Sigmoid colon (tissue), 7 donors: ENCODE results near the gene TMEM79. TPM values are rescaled to one million over a fixed set of nuclear protein-coding genes. Genes with fewer than 3 reads are reported as not detected.

Experiments
- DNase-seq: peaks from one replicate; pipeline ENCODE4 v3.0.0-alpha.2; 2019
- H3K27ac ChIP-seq, 4 donors: fragments of 200-600 bp; sonication (generic); one replicate each; pipeline ENCODE4 v1.5.1; 2016 to 2019; ENCODE audit warnings: mild to moderate bottlenecking in 1 of 4
- H3K27me3 ChIP-seq, 3 donors: fragments of 200-600 bp; sonication (generic); one replicate each; pipeline ENCODE4 v1.5.1; 2019; ENCODE audit warnings: mild to moderate bottlenecking in 1 of 3
- H3K36me3 ChIP-seq, 4 donors: fragments of 200-600 bp; sonication (generic); one replicate each; pipeline ENCODE4 v1.5.1; 2016 to 2019
- H3K4me1 ChIP-seq, 4 donors: fragments of 200-600 bp; sonication (generic); one replicate each; pipeline ENCODE4 v1.5.1; 2017 to 2019
- H3K4me3 ChIP-seq, 4 donors: fragments of 200-600 bp; sonication (generic); one replicate each; pipeline ENCODE4 v1.5.1; 2017 to 2019; ENCODE audit warnings: mild to moderate bottlenecking in 2 of 4, moderate library complexity in 1 of 4
- H3K9me3 ChIP-seq, 4 donors: fragments of 200-600 bp in 3 of 4; sonication (generic) in 3 of 4; one replicate each; pipeline versions ENCODE4 v1.5.1 to v1.6.1; 2013 to 2019
- EP300 ChIP-seq, 4 donors: sonication (generic); formaldehyde crosslinking; IDR thresholded peaks; one replicate each; pipeline ENCODE4 v1.6.1; 2017; ENCODE audit warnings: antibody characterized with exemption in 4 of 4
- POLR2A ChIP-seq, 2 donors: fragments of 450-650 bp; IDR thresholded peaks; one replicate each; pipeline ENCODE4 v1.6.1; 2016; ENCODE audit warnings: antibody characterized with exemption in 2 of 2, mild to moderate bottlenecking in 2 of 2, moderate library complexity in 2 of 2
- POLR2AphosphoS5 ChIP-seq, 4 donors: sonication (generic); formaldehyde crosslinking; IDR thresholded peaks; one replicate each; pipeline ENCODE4 v1.6.1; 2017; ENCODE audit warnings: antibody characterized with exemption in 4 of 4
- WGBS, 2 donors: extraction: QIAGEN DNeasy Blood & Tissue Kit; methylation state at CpG; one replicate each; pipeline ENCODE4 v1.1.7; 2013; 5-methylcytosine and 5-hydroxymethylcytosine counted together
- intact Hi-C: fragments of 100-400 bp; cut with DNase I; formaldehyde crosslinking; loops from one replicate; pipeline ENCODE4 v1.15.1; 2023
- polyA plus RNA-seq, 3 donors: library from polyadenylated mRNA; stranded (reverse); fragments of 200-250 nt; gene quantifications; one replicate each; pipeline ENCODE4 v1.2.3, GENCODE V29; 2013
- total RNA-seq, 4 donors: library from RNA; depleted of rRNA; stranded (reverse); fragments of >200 nt; gene quantifications; one replicate each; pipeline ENCODE4 v1.1.0, GENCODE V29; 2016
- TF ChIP-seq, protein P1 (sequence below), 4 experiments: fragments of 450-650 bp in 3 of 4; fragments of 200-600 bp in 1 of 4; IDR thresholded peaks; one replicate each; pipeline ENCODE4 v1.5.1; 2016 to 2019; ENCODE audit warnings: antibody characterized with exemption in 4 of 4, mild to moderate bottlenecking in 3 of 4, moderate library complexity in 2 of 4
- donor health status: healthy with polysubstance abuse.
- donor health status: Bipolar disorder and iron deficiency.
- donor health status: healthy.

Gene TMEM79
- total and polyA plus RNA-seq, 7 donors, result 0.41 to 5.6 (median 1.5) TPM

DNA sequence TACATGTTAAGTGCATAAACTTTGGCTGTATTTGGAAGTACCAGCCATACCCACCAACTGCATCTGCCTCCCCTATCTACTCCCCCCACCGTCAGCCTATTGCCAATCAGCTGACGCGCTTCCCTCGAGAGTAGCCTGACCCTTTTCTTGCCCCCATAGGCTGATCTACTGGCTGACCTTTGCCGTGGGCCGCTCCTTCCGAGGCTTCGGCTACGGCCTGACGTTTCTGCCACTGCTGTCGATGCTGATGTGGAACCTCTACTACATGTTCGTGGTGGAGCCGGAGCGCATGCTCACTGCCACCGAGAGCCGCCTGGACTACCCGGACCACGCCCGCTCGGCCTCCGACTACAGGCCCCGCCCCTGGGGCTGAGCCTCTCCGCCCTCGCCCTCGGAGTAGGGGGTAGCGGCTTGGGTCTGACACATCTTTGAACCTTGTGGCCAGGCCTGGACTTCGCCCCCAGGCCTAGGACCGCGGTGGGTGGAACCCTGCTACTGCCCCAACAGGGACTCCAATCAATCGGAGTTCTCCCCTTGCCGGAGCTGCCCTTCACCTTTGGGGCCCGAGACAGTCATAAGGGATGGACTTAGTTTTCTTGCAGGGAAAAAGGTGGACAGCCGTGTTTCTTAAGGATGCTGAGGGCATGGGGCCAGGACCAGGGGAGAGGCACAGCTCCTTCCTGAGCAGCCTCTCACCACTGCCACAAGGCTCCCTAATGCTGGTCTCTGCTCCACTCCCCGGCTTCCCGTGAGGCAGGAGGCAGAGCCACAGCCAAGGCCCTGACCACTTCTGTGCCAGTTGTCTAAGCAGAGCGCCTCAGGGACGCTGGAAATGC is 7.3 kb downstream of the TMEM79 start:
- intact Hi-C loops, result no loop called here
- peaks cover 0 to 46% (median 35%) of the 10 kb centered on the region in 4 donors for H3K4me1 ChIP-seq
- TF ChIP-seq POLR2AphosphoS5 (IDR thresholded peaks at IDR 0.05) (peak; percentile 45 to 67 (median 62)), EP300 (IDR thresholded peaks at IDR 0.05) (no peak), POLR2A (IDR thresholded peaks at IDR 0.05) (peak in 1 of 2 donors; percentile 20)
- TF ChIP-seq, protein P1, sequence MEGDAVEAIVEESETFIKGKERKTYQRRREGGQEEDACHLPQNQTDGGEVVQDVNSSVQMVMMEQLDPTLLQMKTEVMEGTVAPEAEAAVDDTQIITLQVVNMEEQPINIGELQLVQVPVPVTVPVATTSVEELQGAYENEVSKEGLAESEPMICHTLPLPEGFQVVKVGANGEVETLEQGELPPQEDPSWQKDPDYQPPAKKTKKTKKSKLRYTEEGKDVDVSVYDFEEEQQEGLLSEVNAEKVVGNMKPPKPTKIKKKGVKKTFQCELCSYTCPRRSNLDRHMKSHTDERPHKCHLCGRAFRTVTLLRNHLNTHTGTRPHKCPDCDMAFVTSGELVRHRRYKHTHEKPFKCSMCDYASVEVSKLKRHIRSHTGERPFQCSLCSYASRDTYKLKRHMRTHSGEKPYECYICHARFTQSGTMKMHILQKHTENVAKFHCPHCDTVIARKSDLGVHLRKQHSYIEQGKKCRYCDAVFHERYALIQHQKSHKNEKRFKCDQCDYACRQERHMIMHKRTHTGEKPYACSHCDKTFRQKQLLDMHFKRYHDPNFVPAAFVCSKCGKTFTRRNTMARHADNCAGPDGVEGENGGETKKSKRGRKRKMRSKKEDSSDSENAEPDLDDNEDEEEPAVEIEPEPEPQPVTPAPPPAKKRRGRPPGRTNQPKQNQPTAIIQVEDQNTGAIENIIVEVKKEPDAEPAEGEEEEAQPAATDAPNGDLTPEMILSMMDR (IDR thresholded peaks at IDR 0.05), result no peak
- peaks cover 0 to 9% (median 0%) of the 10 kb centered on the region in 4 donors for H3K36me3 ChIP-seq
- peak overlapping the region; percentile 36 to 56 (median 55) for H3K4me3 ChIP-seq
- no peaks in the 10 kb centered on the region for H3K9me3 ChIP-seq
- peak; percentile 95 for DNase-seq
- WGBS, 2 donors, result 13 to 34% methylated on average over 37 of the region's 37 CpGs
- no peaks in the 10 kb centered on the region for H3K27me3 ChIP-seq
- peak overlapping the region; percentile 83 to 87 (median 86) for H3K27ac ChIP-seq

DNA sequence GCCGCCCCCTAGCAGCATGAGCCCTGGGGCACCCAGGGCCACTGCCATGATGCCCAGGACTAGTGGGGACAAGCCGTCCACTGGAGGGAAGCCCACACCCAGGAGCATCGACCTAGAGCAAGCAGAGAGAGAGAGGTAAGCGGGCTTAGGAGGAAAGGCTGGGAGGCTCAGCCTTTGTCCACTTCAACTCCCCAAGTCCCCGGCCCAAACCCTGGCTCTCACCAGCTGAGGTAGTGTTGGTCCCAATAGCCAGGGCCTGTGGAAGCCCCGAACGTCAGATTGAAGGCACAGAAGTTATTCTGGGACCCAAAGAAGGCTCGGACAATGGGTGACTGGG is 8.9 kb downstream of the TMEM79 start:
- no peaks in the 10 kb centered on the region for H3K27me3 ChIP-seq
- peaks cover 0 to 9% (median 0%) of the 10 kb centered on the region in 4 donors for H3K36me3 ChIP-seq
- H3K27ac ChIP-seq, result no peak overlapping the region
- no peak for DNase-seq
- 85 to 93% methylated on average over 8 of the region's 8 CpGs for WGBS, 2 donors
- TF ChIP-seq, protein P1 (IDR thresholded peaks at IDR 0.05), result no peak
- TF ChIP-seq EP300 (IDR thresholded peaks at IDR 0.05), result no peak
- no peak for TF ChIP-seq POLR2AphosphoS5 (IDR thresholded peaks at IDR 0.05)
- TF ChIP-seq POLR2A (IDR thresholded peaks at IDR 0.05), result no peak
- no peak overlapping the region for H3K4me3 ChIP-seq
- no peaks in the 10 kb centered on the region for H3K9me3 ChIP-seq
- intact Hi-C loops, result no loop called here
- H3K4me1 ChIP-seq, result peaks cover 0 to 46% (median 35%) of the 10 kb centered on the region in 4 donors

DNA sequence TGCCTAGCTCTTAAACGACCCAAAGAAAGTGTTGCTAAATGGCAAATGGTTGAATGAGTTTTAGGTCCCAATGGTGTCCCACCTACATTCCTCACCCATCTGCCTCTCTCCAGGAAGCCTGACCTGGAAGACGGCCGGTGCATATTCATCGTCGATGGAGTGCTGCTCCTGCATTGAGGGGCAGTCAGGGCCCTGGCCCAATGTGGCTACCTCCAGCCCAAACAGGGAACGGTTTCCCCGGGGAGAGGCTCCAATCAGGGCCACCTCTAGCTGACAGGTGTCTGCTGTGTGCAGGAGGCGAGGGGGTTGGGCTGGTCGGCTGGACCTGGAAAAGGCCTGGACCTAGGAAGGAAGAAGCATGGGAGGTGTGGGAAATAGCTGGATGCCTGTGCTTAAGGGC is 9.8 kb downstream of the TMEM79 start:
- H3K27ac ChIP-seq, result no peak overlapping the region

DNA sequence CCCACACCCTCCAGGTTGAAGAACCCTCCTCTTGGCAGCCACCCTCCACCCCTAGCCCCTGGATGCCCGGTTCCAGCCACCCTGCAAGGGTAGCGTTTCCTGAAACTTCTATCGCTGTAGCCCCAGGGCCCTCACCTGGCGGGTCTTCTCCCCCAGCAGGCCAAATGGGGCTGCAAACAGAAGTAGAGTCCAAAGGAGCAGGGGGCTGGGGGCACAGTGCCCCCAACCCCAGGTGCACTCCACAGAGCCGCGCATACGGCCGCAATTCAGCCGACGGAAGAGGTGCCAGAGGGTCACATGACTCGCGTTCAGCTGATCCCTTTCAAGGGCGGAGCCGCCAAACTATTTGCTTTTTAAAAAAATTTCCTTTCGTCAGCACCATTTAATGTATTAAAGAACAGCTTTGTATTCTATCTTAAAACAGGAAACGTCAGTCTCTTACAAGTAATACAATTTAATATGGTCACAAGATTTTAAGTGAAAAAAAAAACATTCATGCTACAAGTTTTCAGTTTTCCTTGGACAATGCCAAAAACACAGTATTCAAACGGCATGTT is 11.3 kb downstream of the TMEM79 start, which contains the start of gene GLMP:
TSS of gene GLMP (minus strand) at position 289 of the 557 bp plus-strand sequence. CDS start at position 255, 34 bp downstream.
- intact Hi-C loops, result no loop called here
- Histone ChIP-seq H3K9me3 (no peaks in the 10 kb centered on the region), H3K27ac (peak within 1 kb of the TSS; percentile 68 to 75 (median 73)), H3K4me3 (peak within 1 kb of the TSS; percentile 63 to 73 (median 70)), H3K36me3 (no peaks in the 10 kb centered on the region), H3K27me3 (no peaks in the 10 kb centered on the region), H3K4me1 (peaks cover 0 to 43% (median 34%) of the 10 kb centered on the region in 4 donors)
- TF ChIP-seq POLR2A (IDR thresholded peaks at IDR 0.05) (no peak), POLR2AphosphoS5 (IDR thresholded peaks at IDR 0.05) (peak in 3 of 4 donors; percentile 45 to 56 (median 46))
- whole genome bisulfite sequencing, 2 donors, result 0 to 1% methylated on average over 17 of the region's 17 CpGs
- DNase-seq, result peak; percentile 87

More for the DNA sequence above, 9.8 kb downstream of the TMEM79 start:
- intact Hi-C loops, result no loop called here
- no peak for DNase-seq
- Histone ChIP-seq H3K36me3 (peaks cover 0 to 1% (median 0%) of the 10 kb centered on the region in 4 donors), H3K9me3 (no peaks in the 10 kb centered on the region), H3K27me3 (no peaks in the 10 kb centered on the region), H3K4me3 (no peak overlapping the region), H3K4me1 (peaks cover 0 to 46% (median 35%) of the 10 kb centered on the region in 4 donors)
- WGBS, 2 donors, result 92 to 93% methylated on average over 9 of the region's 9 CpGs
- TF ChIP-seq, protein P1 (IDR thresholded peaks at IDR 0.05), result no peak

DNA sequence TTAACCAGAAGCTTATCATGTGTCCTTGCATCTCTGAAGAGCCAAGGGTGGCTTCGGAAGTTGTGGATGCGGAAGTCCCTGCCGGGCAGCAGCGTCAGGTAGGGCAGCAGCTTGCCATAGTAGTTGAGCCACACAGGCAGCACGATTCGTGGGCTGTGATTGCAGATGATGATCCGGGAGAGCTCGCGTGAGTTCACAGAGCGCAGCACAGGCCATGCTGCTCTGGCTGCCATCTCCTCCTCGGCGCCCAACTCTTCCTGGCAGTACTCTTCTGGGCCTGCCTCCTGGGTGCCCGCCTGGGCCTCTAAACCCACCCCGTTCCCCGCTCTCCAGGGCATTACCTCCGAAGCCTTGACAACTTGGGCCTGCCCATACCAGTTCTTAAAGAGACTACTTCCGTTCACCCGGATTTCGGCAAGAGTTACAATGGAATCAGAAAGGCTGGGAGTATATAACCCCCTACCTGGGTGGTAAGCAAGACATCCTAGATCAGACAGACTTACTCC is 14.8 kb downstream of the TMEM79 start, which contains the start of gene VHLL:
TSS of gene VHLL (minus strand) at position 456 of the 506 bp plus-strand sequence. CDS start at position 338, 118 bp downstream.
- TF ChIP-seq POLR2A (IDR thresholded peaks at IDR 0.05) (no peak), EP300 (IDR thresholded peaks at IDR 0.05) (no peak), POLR2AphosphoS5 (IDR thresholded peaks at IDR 0.05) (no peak)
- TF ChIP-seq, protein P1 (IDR thresholded peaks at IDR 0.05), result no peak
- DNase-seq, result no peak
- no peak within 1 kb of the TSS for H3K27ac ChIP-seq
- no peaks in the 10 kb centered on the region for H3K27me3 ChIP-seq
- H3K4me3 ChIP-seq, result no peak within 1 kb of the TSS
- peaks cover 0 to 20% (median 18%) of the 10 kb centered on the region in 4 donors for H3K4me1 ChIP-seq
- intact Hi-C loops, result no loop called here
- H3K36me3 ChIP-seq, result peaks cover 0 to 8% (median 0%) of the 10 kb centered on the region in 4 donors
- H3K9me3 ChIP-seq, result no peaks in the 10 kb centered on the region
- WGBS, 2 donors, result 94 to 95% methylated on average over 19 of the region's 19 CpGs
